RWPE2 (cell line): ENCODE data around the gene HM13.
"Not testable (repeated sequence)": the region's sequence is repeated elsewhere in the genome, so short reads cannot be mapped to it uniquely, and the experiment has no call there.

Experiments
- ATAC-seq: fragments of 200-7000 bp; cut with Tn5 transposase; 3 replicates; pipeline ENCODE4 v1.9.1; 2021; ENCODE audit warnings: low read depth
- DNase-seq: peaks from one replicate; pipeline ENCODE4 v3.0.0-alpha.2; 2020; ENCODE audit warnings: low spot score
- H3K27ac ChIP-seq: fragments of 450-650 bp; 2 replicates; pipeline ENCODE4 v1.5.1; 2017; ENCODE audit warnings: mild to moderate bottlenecking; ENCODE audit not compliant: poor library complexity, severe bottlenecking
- H3K27me3 ChIP-seq: fragments of 250-450 bp; sonication (Bioruptor Pico); 2 replicates; pipeline ENCODE4 v1.5.1; 2021; ENCODE audit warnings: mild to moderate bottlenecking, moderate library complexity; ENCODE audit not compliant: insufficient read depth, poor library complexity, severe bottlenecking
- H3K36me3 ChIP-seq: fragments of 250-450 bp; sonication (Bioruptor Pico); 2 replicates; pipeline ENCODE4 v1.5.1; 2020; ENCODE audit warnings: low read depth, mild to moderate bottlenecking, moderate library complexity
- H3K4me1 ChIP-seq: fragments of 250-450 bp; sonication (Bioruptor Pico); 2 replicates; pipeline ENCODE4 v1.5.1; 2021; ENCODE audit warnings: mild to moderate bottlenecking, moderate library complexity; ENCODE audit not compliant: insufficient read depth, poor library complexity, severe bottlenecking
- H3K4me3 ChIP-seq: fragments of 250-450 bp; sonication (Bioruptor Pico); 2 replicates; pipeline ENCODE4 v1.5.1; 2021; ENCODE audit warnings: mild to moderate bottlenecking, moderate library complexity; ENCODE audit not compliant: severe bottlenecking
- H3K9me3 ChIP-seq: fragments of 250-450 bp; sonication (Bioruptor Pico); 2 replicates; pipeline ENCODE4 v1.5.1; 2021; ENCODE audit warnings: mild to moderate bottlenecking, moderate library complexity; ENCODE audit not compliant: severe bottlenecking
- CTCF ChIP-seq: fragments of 450-650 bp; IDR thresholded peaks from one replicate; pipeline ENCODE4 v1.5.1; 2017; ENCODE audit warnings: mild to moderate bottlenecking, moderate library complexity; ENCODE audit not compliant: poor library complexity, severe bottlenecking

Gene HM13

DNA sequence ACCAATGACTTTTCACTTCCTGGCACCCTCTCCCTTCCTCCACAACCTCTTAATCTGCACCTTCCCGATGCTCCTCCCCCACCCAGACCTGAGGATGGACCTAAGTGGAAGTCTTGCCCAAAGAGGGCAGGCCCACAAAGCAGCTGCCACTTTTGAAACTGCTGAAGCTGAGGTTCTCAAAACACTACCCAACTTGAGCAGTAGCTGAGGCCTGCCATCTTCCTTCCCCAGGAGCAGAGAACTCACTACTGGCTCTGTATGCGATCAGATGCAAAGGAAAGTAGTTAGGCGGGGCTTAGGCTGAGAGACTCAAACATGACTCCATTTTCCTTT lies 1.5 kb downstream of the HM13 start:
- Histone ChIP-seq H3K9me3 (no peaks in the 10 kb centered on the region), H3K4me1 (peaks cover 22% of the 10 kb centered on the region), H3K27me3 (no peaks in the 10 kb centered on the region), H3K36me3 (peaks cover 58% of the 10 kb centered on the region), H3K4me3 (peak overlapping the region; percentile 90), H3K27ac (peak overlapping the region; percentile 45)
- ATAC-seq (no peak), DNase-seq (no peak)
- TF ChIP-seq CTCF, result no peak

DNA sequence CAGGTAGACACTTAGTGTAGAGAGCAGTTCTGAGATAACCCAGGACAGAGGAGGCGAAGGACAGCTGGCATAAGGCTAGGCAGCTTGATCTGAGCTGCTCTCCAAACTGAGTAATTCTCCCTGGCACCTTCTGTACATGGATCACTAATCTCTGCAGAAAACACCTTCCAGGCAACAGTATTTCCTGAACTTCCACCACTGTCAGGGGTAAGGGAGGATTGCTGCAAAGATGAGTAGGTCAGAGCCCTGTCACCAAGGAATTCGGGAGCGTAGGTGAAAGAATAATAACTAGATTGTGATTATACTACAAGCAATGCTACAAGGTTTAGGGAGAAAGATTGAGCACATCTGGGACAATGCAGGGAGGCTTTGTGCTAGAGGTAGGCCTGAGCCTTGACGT lies 1.9 kb downstream of the HM13 start:
- DNase-seq, result no peak
- no peak for ATAC-seq
- Histone ChIP-seq H3K4me1 (peaks cover 22% of the 10 kb centered on the region), H3K27ac (peak overlapping the region; percentile 45), H3K36me3 (peaks cover 62% of the 10 kb centered on the region), H3K27me3 (no peaks in the 10 kb centered on the region), H3K4me3 (no peak overlapping the region), H3K9me3 (no peaks in the 10 kb centered on the region)
- no peak for TF ChIP-seq CTCF

GRCh38 chr20:31516651-31517050 lies 2.4 kb downstream of the HM13 start:
- DNase-seq (no peak), ATAC-seq (no peak)
- Histone ChIP-seq H3K4me3 (no peak overlapping the region), H3K27ac (no peak overlapping the region), H3K36me3 (peaks cover 67% of the 10 kb centered on the region), H3K27me3 (no peaks in the 10 kb centered on the region), H3K9me3 (no peaks in the 10 kb centered on the region), H3K4me1 (peaks cover 22% of the 10 kb centered on the region)
- TF ChIP-seq CTCF, result no peak

GRCh38 chr20:31517373-31517772 lies 3.1 kb downstream of the HM13 start:
- peaks cover 22% of the 10 kb centered on the region for H3K4me1 ChIP-seq
- peak; percentile 30; the same call in 2 of the 3 replicates for ATAC-seq
- peaks cover 75% of the 10 kb centered on the region for H3K36me3 ChIP-seq
- no peak for DNase-seq
- H3K4me3 ChIP-seq, result no peak overlapping the region
- no peaks in the 10 kb centered on the region for H3K27me3 ChIP-seq
- peak; percentile 49 for TF ChIP-seq CTCF
- H3K9me3 ChIP-seq, result no peaks in the 10 kb centered on the region
- H3K27ac ChIP-seq, result no peak overlapping the region

DNA sequence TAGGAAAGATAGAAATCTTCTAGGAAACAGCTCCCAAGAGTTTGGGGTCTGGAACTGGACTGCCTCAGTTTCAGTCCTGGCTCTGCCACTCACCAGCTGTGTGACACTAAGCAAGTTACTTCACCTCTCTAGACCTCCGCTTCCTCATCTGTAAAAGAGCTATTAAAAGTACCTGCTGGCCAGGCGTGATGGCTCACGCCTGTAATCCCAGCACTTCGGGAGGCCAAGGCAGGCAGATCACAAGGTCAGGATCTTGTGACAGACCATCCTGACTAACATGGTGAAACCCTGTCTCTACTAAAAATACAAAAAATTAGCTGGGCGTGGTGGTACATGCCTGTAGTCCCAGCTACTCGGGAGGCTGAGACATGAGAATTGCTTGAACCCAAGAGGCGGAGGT lies 7.0 kb downstream of the HM13 start:
- H3K27ac ChIP-seq, ATAC-seq, H3K27me3 ChIP-seq, H3K4me3 ChIP-seq, DNase-seq, H3K9me3 ChIP-seq: not testable (repeated sequence)
- Histone ChIP-seq H3K36me3 (peaks cover 95% of the 10 kb centered on the region), H3K4me1 (peaks cover 12% of the 10 kb centered on the region)
